Cardiac muscle cell (in vitro differentiated cells and primary cell): ENCODE results near the gene DACT3. TPM values are rescaled to one million over a fixed set of nuclear protein-coding genes. Genes with fewer than 3 reads are reported as not detected.

ENCODE experiments used
- DNase-seq, 2 donors: peaks; one replicate each; pipeline versions ENCODE4 v3.0.0 to v3.0.0-alpha.2; 2010 to 2017; ENCODE audit warnings: low read depth in 1 of 2, low spot score in 1 of 2
- H3K27ac ChIP-seq: fragments of 200-600 bp; sonication (generic); 2 replicates; pipeline ENCODE4 v1.5.1; 2016
- H3K27me3 ChIP-seq: fragments of 200-600 bp; sonication (generic); 2 replicates; pipeline ENCODE4 v1.6.0; 2016; ENCODE audit warnings: control low read depth
- H3K36me3 ChIP-seq: fragments of 200-600 bp; sonication (generic); 2 replicates; pipeline ENCODE4 v1.5.1; 2016; ENCODE audit warnings: control low read depth
- H3K4me1 ChIP-seq: fragments of 200-600 bp; sonication (generic); 2 replicates; pipeline ENCODE4 v1.8.1; 2017; ENCODE audit warnings: low read depth, mild to moderate bottlenecking, mixed run types
- H3K4me3 ChIP-seq: fragments of 200-600 bp; sonication (generic); 2 replicates; pipeline ENCODE4 v1.5.1; 2016; ENCODE audit warnings: mild to moderate bottlenecking
- H3K9me3 ChIP-seq: fragments of 200-600 bp; sonication (generic); 2 replicates; pipeline ENCODE4 v1.5.1; 2017; ENCODE audit warnings: low read depth, mild to moderate bottlenecking, control low read depth
- polyA plus RNA-seq: library from polyadenylated mRNA; unstranded; fragments of >200 nt; fragmentation: Nextera tagmentation; extraction: Ambion mirVana; gene quantifications from 2 replicates; pipeline ENCODE4 v1.2.1, GENCODE V29; 2016
- total RNA-seq: library from RNA; depleted of rRNA; stranded (reverse); fragments of >200 nt; gene quantifications from 2 replicates; pipeline ENCODE4 v1.2.3, GENCODE V29; 2016
- TF ChIP-seq, protein P1 (sequence below): IDR thresholded peaks from 2 replicates; pipeline ENCODE4 v1.5.1; 2012; ENCODE audit warnings: low read depth, mild to moderate bottlenecking, low read length

The DACT3 gene
- total and polyA plus RNA-seq, 2 experiments from 2014 or later, result 107 to 142 TPM

DNA sequence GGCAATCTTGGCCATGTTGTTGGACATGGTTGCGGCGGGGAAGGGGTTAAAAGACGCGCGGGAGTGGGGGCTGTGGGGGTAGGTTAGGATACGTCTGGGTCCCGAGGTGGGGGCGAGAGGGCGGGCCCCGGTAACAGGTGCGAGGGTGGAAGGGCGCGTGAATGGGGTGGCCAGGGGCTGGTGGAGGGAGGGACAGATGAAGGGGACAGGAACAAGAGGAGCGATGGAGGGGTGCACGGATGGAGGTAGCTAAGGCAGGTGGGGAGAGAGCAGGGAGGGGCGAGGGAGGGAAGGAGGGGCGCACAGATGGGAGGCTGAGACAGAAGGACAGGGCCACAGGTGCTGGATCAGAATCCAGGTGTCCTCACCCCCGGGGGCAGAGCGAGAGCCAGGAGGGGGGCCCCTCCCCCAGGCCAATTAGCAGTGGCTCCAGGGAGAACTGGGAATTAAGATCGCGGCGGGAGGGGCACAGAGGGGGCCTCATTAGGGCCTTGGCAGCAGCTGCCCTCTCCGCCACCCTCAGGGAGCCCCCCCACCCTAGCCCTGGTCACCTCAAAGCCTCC is 26.2 kb downstream of the DACT3 start:
- Histone ChIP-seq H3K9me3 (no peaks in the 10 kb centered on the region), H3K4me1 (peaks cover 13% of the 10 kb centered on the region), H3K36me3 (no peaks in the 10 kb centered on the region), H3K4me3 (peak overlapping the region; percentile 25), H3K27ac (no peak overlapping the region), H3K27me3 (peaks cover 4% of the 10 kb centered on the region)
- TF ChIP-seq, protein P1, sequence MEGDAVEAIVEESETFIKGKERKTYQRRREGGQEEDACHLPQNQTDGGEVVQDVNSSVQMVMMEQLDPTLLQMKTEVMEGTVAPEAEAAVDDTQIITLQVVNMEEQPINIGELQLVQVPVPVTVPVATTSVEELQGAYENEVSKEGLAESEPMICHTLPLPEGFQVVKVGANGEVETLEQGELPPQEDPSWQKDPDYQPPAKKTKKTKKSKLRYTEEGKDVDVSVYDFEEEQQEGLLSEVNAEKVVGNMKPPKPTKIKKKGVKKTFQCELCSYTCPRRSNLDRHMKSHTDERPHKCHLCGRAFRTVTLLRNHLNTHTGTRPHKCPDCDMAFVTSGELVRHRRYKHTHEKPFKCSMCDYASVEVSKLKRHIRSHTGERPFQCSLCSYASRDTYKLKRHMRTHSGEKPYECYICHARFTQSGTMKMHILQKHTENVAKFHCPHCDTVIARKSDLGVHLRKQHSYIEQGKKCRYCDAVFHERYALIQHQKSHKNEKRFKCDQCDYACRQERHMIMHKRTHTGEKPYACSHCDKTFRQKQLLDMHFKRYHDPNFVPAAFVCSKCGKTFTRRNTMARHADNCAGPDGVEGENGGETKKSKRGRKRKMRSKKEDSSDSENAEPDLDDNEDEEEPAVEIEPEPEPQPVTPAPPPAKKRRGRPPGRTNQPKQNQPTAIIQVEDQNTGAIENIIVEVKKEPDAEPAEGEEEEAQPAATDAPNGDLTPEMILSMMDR, result no peak
- no peak for DNase-seq

DNA sequence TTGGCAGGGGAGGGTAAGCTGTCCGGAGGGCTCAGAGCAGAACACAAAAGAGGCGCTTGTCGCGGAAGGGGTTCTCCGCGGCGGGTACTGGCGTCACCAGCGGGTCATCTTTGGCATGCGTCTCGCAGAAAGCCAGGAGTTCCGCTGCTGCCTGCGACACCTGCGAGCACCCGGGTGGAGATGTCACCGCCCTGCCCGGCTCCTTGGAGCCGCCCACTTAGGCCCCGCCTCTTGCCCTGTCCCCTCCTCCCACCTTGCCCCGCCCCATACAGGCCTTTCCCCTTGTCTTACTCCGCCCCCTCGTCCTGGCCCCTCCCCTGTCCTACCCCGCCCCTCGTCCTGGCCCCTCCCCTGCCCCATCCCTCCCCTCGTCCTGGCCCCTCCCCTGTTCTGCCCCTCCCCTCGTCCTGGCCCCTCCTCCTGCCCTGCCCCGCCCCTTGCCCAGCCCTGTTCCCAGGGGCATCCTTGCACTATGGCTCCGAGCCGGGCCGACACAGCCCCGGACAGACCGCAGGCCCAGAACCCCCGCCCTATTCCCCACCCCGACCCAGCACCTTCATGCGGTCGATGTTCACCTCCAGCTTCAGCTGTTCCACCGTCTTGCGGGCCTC is 26.8 kb downstream of the DACT3 start:
- H3K27me3 ChIP-seq, result peaks cover 4% of the 10 kb centered on the region
- no peaks in the 10 kb centered on the region for H3K9me3 ChIP-seq
- peaks cover 13% of the 10 kb centered on the region for H3K4me1 ChIP-seq
- peak; percentile 85 to 88 for DNase-seq
- H3K36me3 ChIP-seq, result no peaks in the 10 kb centered on the region
- TF ChIP-seq, protein P1, result no peak
- no peak overlapping the region for H3K27ac ChIP-seq
- H3K4me3 ChIP-seq, result peak overlapping the region; percentile 25

DNA sequence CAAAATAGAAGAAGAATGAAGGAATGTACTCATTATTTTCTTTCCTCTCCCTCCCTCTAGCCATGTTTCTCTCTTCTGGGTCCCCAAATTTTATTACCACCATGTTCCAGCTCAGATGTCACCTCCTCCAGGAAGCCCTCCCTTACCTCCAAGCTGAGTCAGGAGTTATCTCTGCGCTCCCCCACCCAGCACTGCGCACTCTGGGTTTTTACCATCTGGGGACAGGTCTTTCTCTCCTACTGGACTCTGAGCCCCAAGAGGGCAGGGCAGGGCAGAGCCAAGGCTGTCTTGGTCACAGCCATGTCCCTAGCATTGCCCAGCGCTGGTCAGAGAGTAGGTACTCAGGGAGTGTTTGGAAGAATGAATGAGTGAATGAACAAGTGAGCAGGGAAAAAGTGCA is 27.9 kb downstream of the DACT3 start:
- no peak for DNase-seq
- TF ChIP-seq, protein P1, result no peak
- no peaks in the 10 kb centered on the region for H3K36me3 ChIP-seq
- peaks cover 4% of the 10 kb centered on the region for H3K27me3 ChIP-seq
- no peak overlapping the region for H3K27ac ChIP-seq
- H3K4me3 ChIP-seq, result no peak overlapping the region
- H3K4me1 ChIP-seq, result peaks cover 13% of the 10 kb centered on the region
- H3K9me3 ChIP-seq, result no peaks in the 10 kb centered on the region

DNA sequence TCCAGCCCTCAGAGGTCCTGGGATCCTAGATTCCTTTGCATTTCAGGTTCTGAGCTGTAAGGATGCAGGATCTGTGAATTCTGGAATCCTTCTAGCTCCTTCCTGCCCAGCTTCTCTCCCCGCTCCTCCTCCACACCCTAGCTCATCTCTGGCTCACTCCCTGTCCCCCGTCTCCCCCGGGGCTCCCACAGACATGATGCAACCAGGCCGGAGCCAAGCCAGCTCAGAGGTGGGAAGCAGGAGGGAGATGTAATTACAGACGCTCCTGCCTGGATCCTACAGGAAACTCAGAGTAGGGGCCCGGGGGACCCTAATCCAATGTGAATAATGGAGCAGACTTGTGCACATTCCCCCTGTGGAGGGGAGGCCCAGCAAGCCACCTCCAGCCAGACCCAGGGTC is 29.5 kb downstream of the DACT3 start:
- peak in 1 of 2 donors; percentile 72 for DNase-seq
- Histone ChIP-seq H3K9me3 (no peaks in the 10 kb centered on the region), H3K4me1 (peaks cover 13% of the 10 kb centered on the region), H3K27ac (no peak overlapping the region), H3K36me3 (no peaks in the 10 kb centered on the region), H3K4me3 (no peak overlapping the region), H3K27me3 (peaks cover 4% of the 10 kb centered on the region)
- TF ChIP-seq, protein P1, result no peak

DNA sequence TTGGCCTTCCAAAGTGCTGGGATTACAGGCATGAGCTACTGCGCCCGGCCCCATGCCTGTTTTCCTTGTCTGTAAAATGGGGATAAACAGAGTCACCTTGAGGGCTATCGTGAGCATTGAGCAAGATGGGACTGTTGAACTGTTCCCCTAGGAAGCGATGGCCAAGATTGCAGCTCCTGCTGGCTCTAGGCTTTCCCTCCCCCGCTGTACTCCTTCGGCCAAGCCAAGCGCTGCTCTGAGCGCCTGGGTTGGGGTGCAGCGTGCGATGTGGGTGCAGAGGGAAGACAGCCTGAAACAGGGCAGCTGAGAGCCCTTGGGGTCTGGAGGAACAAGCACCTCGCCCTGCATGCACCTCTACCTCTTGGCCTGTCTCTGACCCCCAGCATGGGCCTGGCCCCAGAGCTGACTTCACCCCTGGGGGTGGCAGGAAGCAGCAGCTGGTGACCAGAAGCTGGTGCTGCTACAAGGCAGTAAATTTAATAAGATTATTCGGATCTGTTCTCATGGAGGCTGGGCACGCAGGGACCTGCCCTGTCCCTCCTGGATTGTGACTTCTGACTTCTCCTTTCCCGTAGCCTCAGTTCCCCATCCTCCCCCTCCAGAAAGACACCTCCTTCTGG is 30.3 kb downstream of the DACT3 start:
- Histone ChIP-seq H3K4me3 (no peak overlapping the region), H3K9me3 (no peaks in the 10 kb centered on the region), H3K27ac (no peak overlapping the region), H3K36me3 (no peaks in the 10 kb centered on the region), H3K27me3 (peaks cover 4% of the 10 kb centered on the region), H3K4me1 (peaks cover 7% of the 10 kb centered on the region)
- TF ChIP-seq, protein P1, result no peak
- no peak for DNase-seq
